Neural cell (in vitro differentiated cells): ENCODE measurements around the gene SPATA33. TPM values are rescaled to one million over a fixed set of nuclear protein-coding genes. Genes with fewer than 3 reads are reported as not detected.

Source experiments
- H2AFZ ChIP-seq: fragments of 200-600, 300-800 bp; sonication (generic), shearing (Covaris generic); 2 replicates; pipeline ENCODE4 v1.6.0; 2014; ENCODE audit warnings: low read depth, mild to moderate bottlenecking, antibody characterized with exemption, low read length, moderate library complexity
- H3F3A ChIP-seq: fragments of 200-600 bp; shearing (Covaris generic); 2 replicates; pipeline ENCODE4 v1.6.1; 2016; ENCODE audit warnings: mild to moderate bottlenecking, moderate library complexity, mixed read lengths, antibody characterized with exemption, low read length; ENCODE audit not compliant: insufficient read depth, poor library complexity, severe bottlenecking
- H3K27ac ChIP-seq: fragments of 200-600, 300-800 bp; sonication (generic), shearing (Covaris generic); 2 replicates; pipeline ENCODE4 v1.5.1; 2014; ENCODE audit warnings: mild to moderate bottlenecking, low read length, moderate library complexity
- H3K27me3 ChIP-seq: fragments of 300-800, 200-600 bp; sonication (generic), shearing (Covaris generic); 2 replicates; pipeline ENCODE4 v1.6.0; 2014; ENCODE audit warnings: mild to moderate bottlenecking, low read depth, low read length, moderate library complexity; ENCODE audit not compliant: insufficient read depth
- H3K36me3 ChIP-seq: fragments of 300-800, 200-600 bp; sonication (generic), shearing (Covaris generic); 2 replicates; pipeline ENCODE4 v1.5.1; 2014; ENCODE audit warnings: mild to moderate bottlenecking, antibody characterized with exemption, low read length, moderate library complexity; ENCODE audit not compliant: insufficient read depth
- H3K4me2 ChIP-seq: fragments of 300-800, 200-600 bp; sonication (generic), shearing (Covaris generic); 2 replicates; pipeline ENCODE4 v1.6.0; 2014; ENCODE audit warnings: mild to moderate bottlenecking, low read length
- H3K4me3 ChIP-seq: fragments of 300-800, 200-600 bp; sonication (generic), shearing (Covaris generic); 2 replicates; pipeline ENCODE4 v1.5.1; 2014; ENCODE audit warnings: mild to moderate bottlenecking, low read length, moderate library complexity
- H3K79me2 ChIP-seq: fragments of 200-600 bp; shearing (Covaris generic); replicated peaks from 2 replicates; pipeline ENCODE4 v1.6.0; 2014; ENCODE audit warnings: mild to moderate bottlenecking, low read length, moderate library complexity; ENCODE audit not compliant: insufficient read depth
- H3K9ac ChIP-seq: fragments of 300-800, 200-600 bp; sonication (generic), shearing (Covaris generic); 2 replicates; pipeline ENCODE4 v1.6.1; 2016; ENCODE audit warnings: mild to moderate bottlenecking, low read length, mixed read lengths
- H3K9me2 ChIP-seq: fragments of 200-600 bp; shearing (Covaris generic); 2 replicates; pipeline ENCODE4 v1.6.1; 2016; ENCODE audit warnings: mild to moderate bottlenecking, low read length, mixed read lengths; ENCODE audit not compliant: insufficient read depth
- H3K9me3 ChIP-seq: fragments of 200-600, 300-800 bp; sonication (generic), shearing (Covaris generic); 2 replicates; pipeline ENCODE4 v1.6.1; 2016; ENCODE audit warnings: mild to moderate bottlenecking, mixed run types, low read length, moderate library complexity, mixed read lengths
- H4K20me1 ChIP-seq: fragments of 200-600 bp; shearing (Covaris generic); 2 replicates; pipeline ENCODE4 v1.6.1; 2016; ENCODE audit warnings: mild to moderate bottlenecking, mixed run types; ENCODE audit not compliant: insufficient read depth
- CTCF ChIP-seq: fragments of 450-650 bp; IDR thresholded peaks from 2 replicates; pipeline ENCODE4 v1.5.1; 2014; ENCODE audit warnings: antibody characterized with exemption, mild to moderate bottlenecking, moderate library complexity; ENCODE audit not compliant: poor library complexity, severe bottlenecking
- EP300 ChIP-seq: fragments of 450-650 bp; conservative IDR thresholded peaks from 2 replicates; pipeline ENCODE4 v1.6.1; 2014; ENCODE audit warnings: antibody characterized with exemption, mild to moderate bottlenecking, moderate library complexity; ENCODE audit not compliant: poor library complexity, severe bottlenecking
- EZH2 ChIP-seq: fragments of 200-600, 300-800 bp; shearing (Covaris generic), sonication (generic); IDR thresholded peaks from 2 replicates; pipeline ENCODE4 v1.6.1; 2014; ENCODE audit warnings: antibody characterized with exemption, low read length, borderline replicate concordance, mild to moderate bottlenecking; ENCODE audit not compliant: insufficient read depth, poor library complexity, severe bottlenecking
- MXI1 ChIP-seq: fragments of 450-650 bp; conservative IDR thresholded peaks from 2 replicates; pipeline ENCODE4 v1.6.1; 2014; ENCODE audit warnings: antibody characterized with exemption, mild to moderate bottlenecking; ENCODE audit not compliant: poor library complexity, severe bottlenecking
- POLR2AphosphoS5 ChIP-seq: IDR thresholded peaks from 2 replicates; pipeline ENCODE4 v1.6.1; 2012
- RAD21 ChIP-seq: fragments of 450-650 bp; conservative IDR thresholded peaks from 2 replicates; pipeline ENCODE4 v1.6.1; 2014; ENCODE audit warnings: antibody characterized with exemption, mild to moderate bottlenecking, moderate library complexity
- REST ChIP-seq: IDR thresholded peaks from 2 replicates; pipeline ENCODE4 v1.6.1; 2012; ENCODE audit warnings: borderline replicate concordance
- SMC3 ChIP-seq: fragments of 450-650 bp; conservative IDR thresholded peaks from 2 replicates; pipeline ENCODE4 v1.6.1; 2014; ENCODE audit warnings: antibody characterized with exemption, mild to moderate bottlenecking, moderate library complexity; ENCODE audit not compliant: poor library complexity
- TAF1 ChIP-seq: IDR thresholded peaks from 2 replicates; pipeline ENCODE4 v1.6.1; 2012; ENCODE audit warnings: low read depth
- polyA plus RNA-seq: library from polyadenylated mRNA; depleted of rRNA; stranded (reverse); fragments of >200 nt; gene quantifications from 2 replicates; pipeline ENCODE4 v1.2.3, GENCODE V29; 2014

Gene SPATA33
- polyA plus RNA-seq, 1 donor from 2014 or later = 16.0 TPM

- H3K4me3 ChIP-seq = no peak overlapping the region
- TF ChIP-seq RAD21 (no peak), CTCF (no peak), SMC3 (no peak), TAF1 (no peak), MXI1 (no peak), EP300 (no peak), REST (no peak), EZH2 (no peak), POLR2AphosphoS5 (no peak)
- no peak overlapping the region for H2AFZ ChIP-seq
- no peak overlapping the region for H3K4me2 ChIP-seq
- H3K36me3 ChIP-seq = no peaks in the 10 kb centered on the region
- peaks cover 3% of the 10 kb centered on the region for H4K20me1 ChIP-seq
- no peaks in the 10 kb centered on the region for H3K79me2 ChIP-seq
- H3K27me3 ChIP-seq = no peaks in the 10 kb centered on the region
- H3F3A ChIP-seq = no peaks in the 10 kb centered on the region
- H3K27ac ChIP-seq = no peak overlapping the region
- H3K9ac ChIP-seq = no peak overlapping the region
- H3K9me2 ChIP-seq = no peaks in the 10 kb centered on the region
- no peaks in the 10 kb centered on the region for H3K9me3 ChIP-seq
Measured at GRCh38 chr16:89716916-89717687, 59.5 kb downstream of the SPATA33 start.

GRCh38 chr16:89717688-89718505, 60.3 kb downstream of the SPATA33 start:
- Histone ChIP-seq H3K27ac (no peak overlapping the region), H3K27me3 (no peaks in the 10 kb centered on the region), H3K9me2 (no peaks in the 10 kb centered on the region), H3K36me3 (no peaks in the 10 kb centered on the region), H4K20me1 (peaks cover 9% of the 10 kb centered on the region), H3K79me2 (no peaks in the 10 kb centered on the region), H3K9ac (no peak overlapping the region), H3F3A (no peaks in the 10 kb centered on the region), H3K9me3 (no peaks in the 10 kb centered on the region), H3K4me2 (no peak overlapping the region), H2AFZ (no peak overlapping the region), H3K4me3 (no peak overlapping the region)
- TF ChIP-seq CTCF (no peak), RAD21 (no peak), EZH2 (no peak), EP300 (no peak), TAF1 (no peak), SMC3 (no peak), MXI1 (no peak), REST (no peak), POLR2AphosphoS5 (no peak)
